Right lobe of liver (tissue), 4 donors: ENCODE data around the gene JAM3.

ENCODE experiments used
- CTCF ChIP-seq, 4 donors: fragments of 200-600 bp in 3 of 4; fragments of 450-650 bp in 1 of 4; IDR thresholded peaks; one replicate each; pipeline versions ENCODE4 v1.5.1 to v1.8.0; 2016 to 2022; ENCODE audit warnings: antibody characterized with exemption in 4 of 4, mild to moderate bottlenecking in 2 of 4
- POLR2A ChIP-seq: fragments of 450-650 bp; IDR thresholded peaks from one replicate; pipeline ENCODE4 v1.6.1; 2017; ENCODE audit warnings: antibody characterized with exemption, mild to moderate bottlenecking
- donor health status: DM: no; HTN: no; CAD: no.
- donor health status: DM: no; HTN: no; CAD: no.
- donor health status: DM: no; HTN: yes; CAD: no.

DNA sequence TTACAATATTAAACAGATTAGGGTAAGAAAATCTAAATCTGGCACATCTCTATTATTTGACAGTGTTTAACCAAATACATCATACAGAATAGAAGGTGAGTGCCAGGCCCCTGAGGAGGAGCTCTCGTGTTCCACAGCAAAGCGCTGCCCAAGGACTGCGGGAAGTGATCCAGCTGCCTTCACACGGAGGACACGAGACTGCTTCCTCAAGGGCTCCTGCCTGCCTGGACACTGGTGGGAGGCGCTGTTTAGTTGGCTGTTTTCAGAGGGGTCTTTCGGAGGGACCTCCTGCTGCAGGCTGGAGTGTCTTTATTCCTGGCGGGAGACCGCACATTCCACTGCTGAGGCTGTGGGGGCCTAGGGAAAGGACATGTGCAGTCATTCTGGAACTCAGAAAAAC is 83.8 kb downstream of the JAM3 start:
- TF ChIP-seq CTCF (IDR thresholded peaks at IDR 0.05) (no peak), POLR2A (no peak)
